Stimulated activated CD8-positive, alpha-beta memory T cell treated with anti-CD3 and anti-CD28 coated beads, Interleukin-7, amount 100 ng/mL, for 4 hours (primary cell): ENCODE measurements around the gene KRTAP27-1.

Experiments used
- DNase-seq, 2 donors: peaks; one replicate each; pipeline ENCODE4 v3.0.0-alpha.2; 2020; ENCODE audit warnings: low read depth in 2 of 2

Gene KRTAP27-1

GRCh38 chr21:30289215-30289614, 48.3 kb downstream of the KRTAP27-1 start, which contains the start of gene KRTAP25-1:
KRTAP25-1 (minus strand) TSS chr21:30289514; CDS start chr21:30289490, 24 bp downstream.
- no peak for DNase-seq
